SK-N-SH treated with all-trans-retinoic acid at 6 μM for 48 hours (cell line): Measurements from ENCODE around the gene SEMA3F.

ENCODE experiments used
- OSR1 ChIP-seq: fragments of 250-450 bp; sonication (Bioruptor Pico); IDR thresholded peaks from 2 replicates; pipeline ENCODE4 v1.8.0; 2022; ENCODE audit warnings: moderate library complexity, mild to moderate bottlenecking, inconsistent platforms
- PATZ1 ChIP-seq: fragments of 250-450 bp; sonication (Bioruptor Pico); IDR thresholded peaks from 2 replicates; pipeline ENCODE4 v1.8.0; 2020; ENCODE audit warnings: mild to moderate bottlenecking, moderate library complexity, borderline replicate concordance
- PPARA ChIP-seq: fragments of 250-450 bp; sonication (Bioruptor Pico); IDR thresholded peaks from 2 replicates; pipeline ENCODE4 v1.5.0; 2020; ENCODE audit warnings: mild to moderate bottlenecking, borderline replicate concordance
- RARB ChIP-seq: fragments of 250-450 bp; sonication (Bioruptor Pico); IDR thresholded peaks from 2 replicates; pipeline ENCODE4 v1.8.0; 2021; ENCODE audit warnings: mild to moderate bottlenecking, moderate library complexity
- ZC3H10 ChIP-seq: fragments of 250-450 bp; sonication (Bioruptor Pico); IDR thresholded peaks from 2 replicates; pipeline ENCODE4 v1.5.1; 2021; ENCODE audit warnings: mild to moderate bottlenecking, moderate library complexity
- ZFP3 ChIP-seq: fragments of 250-450 bp; sonication (Bioruptor Pico); IDR thresholded peaks from 2 replicates; pipeline ENCODE4 v1.5.0; 2020; ENCODE audit warnings: mild to moderate bottlenecking, moderate library complexity
- ZNF70 ChIP-seq: fragments of 450-650 bp; formaldehyde crosslinking; IDR thresholded peaks from 2 replicates; pipeline ENCODE4 v1.5.0; 2020; ENCODE audit warnings: mild to moderate bottlenecking, moderate library complexity
- ZNF8 ChIP-seq: fragments of 450-650 bp; formaldehyde crosslinking; IDR thresholded peaks from 2 replicates; pipeline ENCODE4 v1.5.0; 2020; ENCODE audit warnings: mild to moderate bottlenecking, moderate library complexity

GRCh38 chr3:50210176-50210509, 55.0 kb downstream of the SEMA3F start:
- no peak for TF ChIP-seq ZNF70 (CRISPR knock-in tag)
- no peak for TF ChIP-seq ZC3H10
- TF ChIP-seq RARB (CRISPR knock-in tag) = no peak
- TF ChIP-seq PPARA (CRISPR knock-in tag) = no peak
- TF ChIP-seq OSR1 (CRISPR knock-in tag) = no peak
- TF ChIP-seq ZNF8 = no peak
- TF ChIP-seq PATZ1 (CRISPR knock-in tag) = no peak
- TF ChIP-seq ZFP3 = no peak
